Lower leg skin (tissue), 3 donors: ENCODE data around the gene MET.

Source experiments
- CTCF ChIP-seq, 3 donors: fragments of 450-650 bp; IDR thresholded peaks; one replicate each; pipeline ENCODE4 v1.5.1; 2016; ENCODE audit warnings: antibody characterized with exemption in 3 of 3, mild to moderate bottlenecking in 3 of 3, moderate library complexity in 2 of 3
- POLR2A ChIP-seq, 2 donors: fragments of 450-650 bp; IDR thresholded peaks; one replicate each; pipeline ENCODE4 v1.6.1; 2016 to 2017; ENCODE audit warnings: antibody characterized with exemption in 2 of 2, mild to moderate bottlenecking in 1 of 2, moderate library complexity in 1 of 2

GRCh38 chr7:116724560-116725231 is 52.7 kb downstream of the MET start:
- no peak for TF ChIP-seq CTCF (IDR thresholded peaks at IDR 0.05)
- TF ChIP-seq POLR2A (IDR thresholded peaks at IDR 0.05) = no peak
